GM12878 (cell line): ENCODE data around the gene ZNF618.

Source experiments
- ASH2L ChIP-seq: fragments of 300-600, 200-600 bp; sonication (generic); IDR thresholded peaks from 2 replicates; pipeline ENCODE4 v1.6.1; 2017; ENCODE audit warnings: low read depth, mild to moderate bottlenecking, borderline replicate concordance
- CBFB ChIP-seq: IDR thresholded peaks from 2 replicates; pipeline ENCODE4 v1.6.1; 2016; ENCODE audit warnings: antibody characterized with exemption, low read depth
- EZH2 ChIP-seq: IDR thresholded peaks from 2 replicates; pipeline ENCODE4 v1.6.1; 2012; ENCODE audit warnings: low read depth, mild to moderate bottlenecking, control low read depth, inconsistent platforms, low read length, borderline replicate concordance; ENCODE audit not compliant: control insufficient read depth
- FOS ChIP-seq: IDR thresholded peaks from 3 replicates; pipeline ENCODE4 v1.6.1; 2011; ENCODE audit warnings: borderline replicate concordance; ENCODE audit not compliant: insufficient read length; ENCODE audit errors: extremely low read depth
- FOXM1 ChIP-seq: IDR thresholded peaks from 2 replicates; pipeline ENCODE4 v1.6.1; 2012; ENCODE audit warnings: low read depth, mild to moderate bottlenecking, inconsistent platforms, low read length, moderate library complexity
- JUND ChIP-seq: IDR thresholded peaks from 2 replicates; pipeline ENCODE4 v1.6.1; 2012; ENCODE audit warnings: low read depth, mild to moderate bottlenecking, low read length, improper control_type of control experiment, moderate library complexity
- POLR2A ChIP-seq: IDR thresholded peaks from 2 replicates; pipeline ENCODE4 v1.6.1; 2011; ENCODE audit warnings: low read depth, mild to moderate bottlenecking, low read length
- RAD21 ChIP-seq: IDR thresholded peaks from 2 replicates; pipeline ENCODE4 v1.6.1; 2011; ENCODE audit warnings: mild to moderate bottlenecking, low read depth, low read length, moderate library complexity; ENCODE audit not compliant: insufficient read depth
- TAF1 ChIP-seq: IDR thresholded peaks from 2 replicates; pipeline ENCODE4 v1.6.1; 2011; ENCODE audit warnings: mild to moderate bottlenecking, low read depth, low read length, borderline replicate concordance
- TF ChIP-seq, protein P1 (sequence below): IDR thresholded peaks from 2 replicates; pipeline ENCODE4 v1.6.1; 2012; ENCODE audit warnings: low read depth, low read length, improper control_type of control experiment
- TF ChIP-seq, protein P2 (sequence below), 3 experiments: IDR thresholded peaks in 2 of 3; conservative IDR thresholded peaks in 1 of 3; 2 replicates each; pipeline ENCODE4 v1.5.1; 2011; ENCODE audit warnings: low read depth in 3 of 3, low read length in 3 of 3, mild to moderate bottlenecking in 3 of 3, control low read depth in 2 of 3, moderate library complexity in 2 of 3, inconsistent platforms in 1 of 3, mixed read lengths in 1 of 3; ENCODE audit not compliant: control insufficient read depth in 2 of 3, insufficient read depth in 1 of 3; ENCODE audit errors: extremely low read depth in 1 of 3
- TF ChIP-seq, protein P3 (sequence below): IDR thresholded peaks from 2 replicates; pipeline ENCODE4 v1.6.1; 2012; ENCODE audit warnings: mild to moderate bottlenecking, low read depth, low read length

DNA sequence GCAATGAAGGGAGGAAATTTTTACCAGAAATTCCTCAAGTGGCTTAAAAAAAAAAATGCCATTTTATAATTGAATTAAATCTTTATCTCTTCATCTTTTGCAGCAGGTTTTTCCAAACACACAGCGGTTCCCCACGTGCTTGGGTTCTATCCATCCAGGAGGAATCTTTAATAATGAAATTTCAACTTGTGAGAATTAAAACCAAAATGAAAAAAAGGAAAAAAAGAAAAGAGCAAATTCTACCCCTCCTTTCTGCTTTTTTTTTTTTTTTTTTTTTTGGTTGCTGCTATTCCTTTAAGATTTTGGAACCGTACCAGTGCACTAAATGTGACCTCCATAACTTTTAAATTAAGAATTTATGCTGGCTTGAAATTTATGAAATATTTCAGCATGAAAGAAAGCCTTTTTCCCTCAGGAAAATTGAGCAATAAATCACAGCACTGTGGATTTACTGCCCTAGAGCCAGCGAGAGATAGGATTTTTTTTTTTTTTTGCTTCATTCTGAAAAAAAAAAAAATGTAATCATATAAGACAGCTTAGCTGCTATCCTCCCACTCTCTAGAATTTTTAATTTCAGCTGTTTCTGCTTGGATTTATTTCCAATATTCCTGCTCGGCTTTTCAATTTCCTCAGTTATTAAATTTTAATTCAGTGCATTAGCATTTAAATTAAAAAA lies 88.5 kb downstream of the ZNF618 start:
- TF ChIP-seq, protein P1, sequence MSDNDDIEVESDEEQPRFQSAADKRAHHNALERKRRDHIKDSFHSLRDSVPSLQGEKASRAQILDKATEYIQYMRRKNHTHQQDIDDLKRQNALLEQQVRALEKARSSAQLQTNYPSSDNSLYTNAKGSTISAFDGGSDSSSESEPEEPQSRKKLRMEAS = no peak
- TF ChIP-seq CBFB (no peak), POLR2A (no peak), ASH2L (no peak), RAD21 (no peak), FOS (no peak), TAF1 (no peak), EZH2 (no peak), FOXM1 (no peak), JUND (no peak)
- TF ChIP-seq, protein P2, sequence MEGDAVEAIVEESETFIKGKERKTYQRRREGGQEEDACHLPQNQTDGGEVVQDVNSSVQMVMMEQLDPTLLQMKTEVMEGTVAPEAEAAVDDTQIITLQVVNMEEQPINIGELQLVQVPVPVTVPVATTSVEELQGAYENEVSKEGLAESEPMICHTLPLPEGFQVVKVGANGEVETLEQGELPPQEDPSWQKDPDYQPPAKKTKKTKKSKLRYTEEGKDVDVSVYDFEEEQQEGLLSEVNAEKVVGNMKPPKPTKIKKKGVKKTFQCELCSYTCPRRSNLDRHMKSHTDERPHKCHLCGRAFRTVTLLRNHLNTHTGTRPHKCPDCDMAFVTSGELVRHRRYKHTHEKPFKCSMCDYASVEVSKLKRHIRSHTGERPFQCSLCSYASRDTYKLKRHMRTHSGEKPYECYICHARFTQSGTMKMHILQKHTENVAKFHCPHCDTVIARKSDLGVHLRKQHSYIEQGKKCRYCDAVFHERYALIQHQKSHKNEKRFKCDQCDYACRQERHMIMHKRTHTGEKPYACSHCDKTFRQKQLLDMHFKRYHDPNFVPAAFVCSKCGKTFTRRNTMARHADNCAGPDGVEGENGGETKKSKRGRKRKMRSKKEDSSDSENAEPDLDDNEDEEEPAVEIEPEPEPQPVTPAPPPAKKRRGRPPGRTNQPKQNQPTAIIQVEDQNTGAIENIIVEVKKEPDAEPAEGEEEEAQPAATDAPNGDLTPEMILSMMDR (IDR thresholded peaks at IDR 0.05 in 2 of 3, conservative IDR thresholded peaks at IDR 0.05 in 1 of 3; ENCODE audit: control insufficient read depth in 2 of 3, extremely low read depth in 1 of 3, insufficient read depth in 1 of 3, low read depth in 3 of 3, low read length in 3 of 3) = no peak
- TF ChIP-seq, protein P3, sequence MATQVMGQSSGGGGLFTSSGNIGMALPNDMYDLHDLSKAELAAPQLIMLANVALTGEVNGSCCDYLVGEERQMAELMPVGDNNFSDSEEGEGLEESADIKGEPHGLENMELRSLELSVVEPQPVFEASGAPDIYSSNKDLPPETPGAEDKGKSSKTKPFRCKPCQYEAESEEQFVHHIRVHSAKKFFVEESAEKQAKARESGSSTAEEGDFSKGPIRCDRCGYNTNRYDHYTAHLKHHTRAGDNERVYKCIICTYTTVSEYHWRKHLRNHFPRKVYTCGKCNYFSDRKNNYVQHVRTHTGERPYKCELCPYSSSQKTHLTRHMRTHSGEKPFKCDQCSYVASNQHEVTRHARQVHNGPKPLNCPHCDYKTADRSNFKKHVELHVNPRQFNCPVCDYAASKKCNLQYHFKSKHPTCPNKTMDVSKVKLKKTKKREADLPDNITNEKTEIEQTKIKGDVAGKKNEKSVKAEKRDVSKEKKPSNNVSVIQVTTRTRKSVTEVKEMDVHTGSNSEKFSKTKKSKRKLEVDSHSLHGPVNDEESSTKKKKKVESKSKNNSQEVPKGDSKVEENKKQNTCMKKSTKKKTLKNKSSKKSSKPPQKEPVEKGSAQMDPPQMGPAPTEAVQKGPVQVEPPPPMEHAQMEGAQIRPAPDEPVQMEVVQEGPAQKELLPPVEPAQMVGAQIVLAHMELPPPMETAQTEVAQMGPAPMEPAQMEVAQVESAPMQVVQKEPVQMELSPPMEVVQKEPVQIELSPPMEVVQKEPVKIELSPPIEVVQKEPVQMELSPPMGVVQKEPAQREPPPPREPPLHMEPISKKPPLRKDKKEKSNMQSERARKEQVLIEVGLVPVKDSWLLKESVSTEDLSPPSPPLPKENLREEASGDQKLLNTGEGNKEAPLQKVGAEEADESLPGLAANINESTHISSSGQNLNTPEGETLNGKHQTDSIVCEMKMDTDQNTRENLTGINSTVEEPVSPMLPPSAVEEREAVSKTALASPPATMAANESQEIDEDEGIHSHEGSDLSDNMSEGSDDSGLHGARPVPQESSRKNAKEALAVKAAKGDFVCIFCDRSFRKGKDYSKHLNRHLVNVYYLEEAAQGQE = no peak
